Measurements from ENCODE around the gene SLC38A4.

GRCh38 chr12:46815809-46816208 lies 10.0 kb downstream of the SLC38A4 start:
- TF ChIP-seq SP1 (IDR thresholded peaks at IDR 0.05; ENCODE audit: low read depth, low read length) (no peak), RAD21 (IDR thresholded peaks at IDR 0.05 in 1 of 2, conservative IDR thresholded peaks at IDR 0.05 in 1 of 2; ENCODE audit: low read depth in 2 of 2, low read length in 2 of 2) (no peak), ASH2L (IDR thresholded peaks at IDR 0.05; ENCODE audit: low read length) (no peak), GTF2F1 (IDR thresholded peaks at IDR 0.05; ENCODE audit: borderline replicate concordance, low read depth, low read length) (no peak), RNF2 (IDR thresholded peaks at IDR 0.05; ENCODE audit: borderline replicate concordance, low read depth, low read length, missing control alignments, poor library complexity, severe bottlenecking) (no peak), POLR2A (IDR thresholded peaks at IDR 0.05; ENCODE audit: control extremely low read depth in 1 of 2, low read depth in 2 of 2, low read length in 2 of 2) (no peak), POLR2AphosphoS5 (IDR thresholded peaks at IDR 0.05; ENCODE audit: low read depth, low read length) (no peak), EP300 (IDR thresholded peaks at IDR 0.05; ENCODE audit: borderline replicate concordance in 1 of 2, low read depth in 2 of 2, low read length in 2 of 2) (no peak)
- TF ChIP-seq, protein P1, sequence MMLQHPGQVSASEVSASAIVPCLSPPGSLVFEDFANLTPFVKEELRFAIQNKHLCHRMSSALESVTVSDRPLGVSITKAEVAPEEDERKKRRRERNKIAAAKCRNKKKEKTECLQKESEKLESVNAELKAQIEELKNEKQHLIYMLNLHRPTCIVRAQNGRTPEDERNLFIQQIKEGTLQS (IDR thresholded peaks at IDR 0.05; ENCODE audit: insufficient read depth, low read depth, low read length): no peak
- TF ChIP-seq, protein P2, sequence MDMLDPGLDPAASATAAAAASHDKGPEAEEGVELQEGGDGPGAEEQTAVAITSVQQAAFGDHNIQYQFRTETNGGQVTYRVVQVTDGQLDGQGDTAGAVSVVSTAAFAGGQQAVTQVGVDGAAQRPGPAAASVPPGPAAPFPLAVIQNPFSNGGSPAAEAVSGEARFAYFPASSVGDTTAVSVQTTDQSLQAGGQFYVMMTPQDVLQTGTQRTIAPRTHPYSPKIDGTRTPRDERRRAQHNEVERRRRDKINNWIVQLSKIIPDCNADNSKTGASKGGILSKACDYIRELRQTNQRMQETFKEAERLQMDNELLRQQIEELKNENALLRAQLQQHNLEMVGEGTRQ (IDR thresholded peaks at IDR 0.05; ENCODE audit: low read length): no peak
- TF ChIP-seq, protein P3, sequence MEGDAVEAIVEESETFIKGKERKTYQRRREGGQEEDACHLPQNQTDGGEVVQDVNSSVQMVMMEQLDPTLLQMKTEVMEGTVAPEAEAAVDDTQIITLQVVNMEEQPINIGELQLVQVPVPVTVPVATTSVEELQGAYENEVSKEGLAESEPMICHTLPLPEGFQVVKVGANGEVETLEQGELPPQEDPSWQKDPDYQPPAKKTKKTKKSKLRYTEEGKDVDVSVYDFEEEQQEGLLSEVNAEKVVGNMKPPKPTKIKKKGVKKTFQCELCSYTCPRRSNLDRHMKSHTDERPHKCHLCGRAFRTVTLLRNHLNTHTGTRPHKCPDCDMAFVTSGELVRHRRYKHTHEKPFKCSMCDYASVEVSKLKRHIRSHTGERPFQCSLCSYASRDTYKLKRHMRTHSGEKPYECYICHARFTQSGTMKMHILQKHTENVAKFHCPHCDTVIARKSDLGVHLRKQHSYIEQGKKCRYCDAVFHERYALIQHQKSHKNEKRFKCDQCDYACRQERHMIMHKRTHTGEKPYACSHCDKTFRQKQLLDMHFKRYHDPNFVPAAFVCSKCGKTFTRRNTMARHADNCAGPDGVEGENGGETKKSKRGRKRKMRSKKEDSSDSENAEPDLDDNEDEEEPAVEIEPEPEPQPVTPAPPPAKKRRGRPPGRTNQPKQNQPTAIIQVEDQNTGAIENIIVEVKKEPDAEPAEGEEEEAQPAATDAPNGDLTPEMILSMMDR (IDR thresholded peaks at IDR 0.05; ENCODE audit: control extremely low read depth in 1 of 3, insufficient read depth in 1 of 3, low read depth in 1 of 3, low read length in 3 of 3): no peak
